SK-N-SH (cell line): ENCODE measurements around the gene DYNLT2B.

Experiments
- CTCF ChIP-seq: fragments of 200-600 bp; sonication (generic); IDR thresholded peaks from 2 replicates; pipeline ENCODE4 v1.6.1; 2017; ENCODE audit warnings: antibody characterized with exemption, mild to moderate bottlenecking, moderate library complexity
- EP300 ChIP-seq, 2 experiments: IDR thresholded peaks; 2 replicates each; pipeline versions ENCODE4 v1.4.0 to v1.6.1; 2012; ENCODE audit warnings: borderline replicate concordance in 1 of 2, low read depth in 1 of 2, low read length in 1 of 2
- EZH2phosphoT487 ChIP-seq: fragments of 200-600 bp; sonication (generic); IDR thresholded peaks from 2 replicates; pipeline ENCODE4 v1.6.1; 2017; ENCODE audit warnings: low read depth, mixed run types, mild to moderate bottlenecking, antibody characterized with exemption, moderate library complexity, borderline replicate concordance
- YY1 ChIP-seq: IDR thresholded peaks from 2 replicates; pipeline ENCODE4 v1.4.0; 2012; ENCODE audit warnings: low read depth, mild to moderate bottlenecking
- TF ChIP-seq, protein P1 (sequence below): IDR thresholded peaks from 2 replicates; pipeline ENCODE4 v1.6.1; 2012; ENCODE audit warnings: mild to moderate bottlenecking, low read depth, low read length, moderate library complexity

GRCh38 chr3:196314597-196314996 lies 3.4 kb downstream of the DYNLT2B start:
- TF ChIP-seq CTCF (no peak), EP300 (IDR thresholded peaks at IDR 0.05; ENCODE audit: borderline replicate concordance in 1 of 2, low read depth in 1 of 2, low read length in 1 of 2) (no peak), EZH2phosphoT487 (no peak), YY1 (no peak)
- TF ChIP-seq, protein P1, sequence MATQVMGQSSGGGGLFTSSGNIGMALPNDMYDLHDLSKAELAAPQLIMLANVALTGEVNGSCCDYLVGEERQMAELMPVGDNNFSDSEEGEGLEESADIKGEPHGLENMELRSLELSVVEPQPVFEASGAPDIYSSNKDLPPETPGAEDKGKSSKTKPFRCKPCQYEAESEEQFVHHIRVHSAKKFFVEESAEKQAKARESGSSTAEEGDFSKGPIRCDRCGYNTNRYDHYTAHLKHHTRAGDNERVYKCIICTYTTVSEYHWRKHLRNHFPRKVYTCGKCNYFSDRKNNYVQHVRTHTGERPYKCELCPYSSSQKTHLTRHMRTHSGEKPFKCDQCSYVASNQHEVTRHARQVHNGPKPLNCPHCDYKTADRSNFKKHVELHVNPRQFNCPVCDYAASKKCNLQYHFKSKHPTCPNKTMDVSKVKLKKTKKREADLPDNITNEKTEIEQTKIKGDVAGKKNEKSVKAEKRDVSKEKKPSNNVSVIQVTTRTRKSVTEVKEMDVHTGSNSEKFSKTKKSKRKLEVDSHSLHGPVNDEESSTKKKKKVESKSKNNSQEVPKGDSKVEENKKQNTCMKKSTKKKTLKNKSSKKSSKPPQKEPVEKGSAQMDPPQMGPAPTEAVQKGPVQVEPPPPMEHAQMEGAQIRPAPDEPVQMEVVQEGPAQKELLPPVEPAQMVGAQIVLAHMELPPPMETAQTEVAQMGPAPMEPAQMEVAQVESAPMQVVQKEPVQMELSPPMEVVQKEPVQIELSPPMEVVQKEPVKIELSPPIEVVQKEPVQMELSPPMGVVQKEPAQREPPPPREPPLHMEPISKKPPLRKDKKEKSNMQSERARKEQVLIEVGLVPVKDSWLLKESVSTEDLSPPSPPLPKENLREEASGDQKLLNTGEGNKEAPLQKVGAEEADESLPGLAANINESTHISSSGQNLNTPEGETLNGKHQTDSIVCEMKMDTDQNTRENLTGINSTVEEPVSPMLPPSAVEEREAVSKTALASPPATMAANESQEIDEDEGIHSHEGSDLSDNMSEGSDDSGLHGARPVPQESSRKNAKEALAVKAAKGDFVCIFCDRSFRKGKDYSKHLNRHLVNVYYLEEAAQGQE = no peak
